HK-2 (cell line): ENCODE results near the gene SH3BP2.
A peak's percentile ranks its signal among the peaks of the same experiment; 100 is the strongest.

Source experiments
- DNase-seq: peaks from one replicate; pipeline ENCODE4 v3.0.0-alpha.2; 2018; ENCODE audit not compliant: unreplicated experiment

SH3BP2 gene

DNA sequence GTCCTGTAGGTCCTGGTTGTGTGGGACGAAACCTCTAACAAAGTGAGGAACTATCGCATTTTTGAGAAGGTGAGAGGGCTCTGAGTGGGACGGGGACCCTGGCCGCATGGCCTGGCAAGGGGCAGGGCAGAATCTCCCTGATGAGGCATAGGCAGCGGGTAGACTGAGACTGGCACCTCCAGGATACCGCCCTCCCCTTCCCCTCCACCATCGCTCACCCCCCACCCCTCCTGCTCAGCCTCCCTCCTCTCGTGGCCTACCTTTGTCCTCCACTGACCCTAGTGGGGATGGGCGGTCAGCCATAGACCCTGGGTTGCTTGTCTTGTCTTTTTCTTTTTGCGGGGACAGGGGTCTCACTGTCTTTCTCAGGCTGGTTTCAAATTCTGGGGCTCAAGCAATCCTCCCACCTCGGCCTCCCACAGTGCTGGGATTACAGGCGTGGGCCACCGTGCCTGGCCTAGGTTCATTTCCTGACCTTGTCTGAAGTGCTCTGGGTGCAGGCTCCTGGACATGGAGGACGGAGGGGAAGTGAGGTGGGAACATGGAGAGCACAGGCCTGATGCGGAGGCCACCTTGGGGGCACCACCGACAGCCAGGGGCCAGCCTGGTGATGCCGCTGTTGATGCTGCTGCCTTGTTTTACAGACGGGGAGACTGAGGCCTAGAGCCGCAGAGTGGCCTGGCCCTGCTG, 40.2 kb downstream of the SH3BP2 start:
- no peak for DNase-seq

- DNase-seq: no peak
Measured at GRCh38 chr4:2833671-2834000, 40.8 kb downstream of the SH3BP2 start.

DNA sequence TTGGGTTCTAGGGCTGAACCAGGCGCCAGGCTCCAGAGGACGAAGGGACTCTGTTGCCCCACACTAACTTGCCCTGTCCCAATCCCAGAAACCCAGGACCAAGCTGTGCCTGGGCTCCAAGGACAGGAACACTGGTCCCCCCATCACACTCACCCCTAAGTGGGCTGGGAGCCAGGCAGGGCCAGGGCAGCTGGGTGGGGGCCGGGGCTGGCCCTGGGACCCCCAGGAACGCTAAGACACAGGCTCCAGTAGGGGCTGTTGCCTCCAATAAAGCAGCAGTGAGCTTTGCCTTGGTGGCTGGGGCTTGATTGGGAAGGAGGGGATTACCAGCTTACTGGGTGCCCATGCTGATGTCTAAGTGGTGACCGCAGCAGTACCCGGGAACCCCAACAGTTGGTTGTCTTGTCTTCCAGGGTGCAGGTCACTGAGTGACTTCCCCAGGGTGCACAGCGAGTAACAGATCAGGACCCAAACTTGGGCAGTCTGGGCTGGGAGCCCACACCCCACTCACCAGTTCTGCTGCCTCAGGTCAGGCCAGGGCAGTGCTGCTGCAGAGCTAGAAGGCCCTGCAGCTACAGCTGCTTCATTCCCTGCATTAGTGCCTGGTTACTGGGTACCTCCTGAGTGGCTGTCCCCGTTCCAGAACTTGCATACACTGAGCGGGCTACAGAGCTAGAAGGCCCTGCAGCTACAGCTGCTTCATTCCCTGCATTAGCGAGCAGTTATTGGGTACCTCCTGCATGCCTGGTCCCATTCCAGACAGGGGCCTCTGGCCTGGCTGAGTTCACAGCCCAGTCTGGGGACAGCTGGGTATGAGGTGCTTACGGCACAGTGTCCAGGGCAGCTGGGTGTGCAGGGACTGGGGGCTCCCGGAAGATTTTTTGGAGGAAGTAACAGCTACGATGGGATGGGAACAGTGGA, 41.4 kb downstream of the SH3BP2 start:
- DNase-seq: no peak

GRCh38 chr4:2835978-2836377, 43.1 kb downstream of the SH3BP2 start:
- no peak for DNase-seq

GRCh38 chr4:2836391-2836859, 43.5 kb downstream of the SH3BP2 start:
- no peak for DNase-seq

- no peak for DNase-seq
Measured at GRCh38 chr4:2837110-2837903, 44.4 kb downstream of the SH3BP2 start.

- no peak for DNase-seq
Measured at GRCh38 chr4:2837904-2838496, 45.1 kb downstream of the SH3BP2 start.

GRCh38 chr4:2839060-2839459, 46.2 kb downstream of the SH3BP2 start:
- DNase-seq: no peak

GRCh38 chr4:2842687-2843262, 49.9 kb downstream of the SH3BP2 start:
- DNase-seq: no peak

- DNase-seq: peak; percentile 99
Measured at GRCh38 chr4:2843263-2843940, 50.5 kb downstream of the SH3BP2 start, which contains the start of gene ADD1. Gene ADD1 (plus strand): TSS chr4:2843844. CDS start chr4:2875916, 32,072 bp downstream.

GRCh38 chr4:2843941-2844584, 51.2 kb downstream of the SH3BP2 start:
- peak; percentile 49 for DNase-seq

- DNase-seq: no peak
Measured at GRCh38 chr4:2846172-2846571, 53.3 kb downstream of the SH3BP2 start.

DNA sequence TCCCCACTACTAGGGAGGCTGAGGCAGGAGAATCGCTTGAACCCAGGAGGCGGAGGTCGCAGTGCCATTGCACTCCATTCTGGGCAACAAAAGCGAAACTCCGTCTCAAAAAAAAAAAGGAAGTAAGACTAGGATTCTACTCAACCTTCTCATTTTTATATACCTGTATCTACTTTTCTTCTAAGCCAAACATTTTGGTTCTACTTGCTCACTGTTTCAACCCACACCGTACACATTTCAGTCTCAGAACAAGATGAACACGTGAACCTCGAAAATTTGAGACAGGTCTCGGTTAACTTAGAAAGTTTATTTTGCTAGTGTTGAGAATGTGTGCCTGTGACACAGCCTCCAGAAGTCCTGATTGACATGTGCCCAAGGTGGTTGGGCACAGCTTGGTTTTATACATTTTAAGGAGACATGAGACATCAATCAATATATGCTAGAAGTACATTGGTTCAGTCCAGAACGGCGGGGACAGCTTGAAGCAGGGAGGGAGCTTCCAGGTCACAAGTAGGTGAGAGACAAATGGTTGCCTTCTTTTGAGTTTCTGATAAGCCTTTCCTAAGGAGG, 54.5 kb downstream of the SH3BP2 start:
- DNase-seq: no peak

- DNase-seq: no peak
Measured at GRCh38 chr4:2848449-2848848, 55.6 kb downstream of the SH3BP2 start.

DNA sequence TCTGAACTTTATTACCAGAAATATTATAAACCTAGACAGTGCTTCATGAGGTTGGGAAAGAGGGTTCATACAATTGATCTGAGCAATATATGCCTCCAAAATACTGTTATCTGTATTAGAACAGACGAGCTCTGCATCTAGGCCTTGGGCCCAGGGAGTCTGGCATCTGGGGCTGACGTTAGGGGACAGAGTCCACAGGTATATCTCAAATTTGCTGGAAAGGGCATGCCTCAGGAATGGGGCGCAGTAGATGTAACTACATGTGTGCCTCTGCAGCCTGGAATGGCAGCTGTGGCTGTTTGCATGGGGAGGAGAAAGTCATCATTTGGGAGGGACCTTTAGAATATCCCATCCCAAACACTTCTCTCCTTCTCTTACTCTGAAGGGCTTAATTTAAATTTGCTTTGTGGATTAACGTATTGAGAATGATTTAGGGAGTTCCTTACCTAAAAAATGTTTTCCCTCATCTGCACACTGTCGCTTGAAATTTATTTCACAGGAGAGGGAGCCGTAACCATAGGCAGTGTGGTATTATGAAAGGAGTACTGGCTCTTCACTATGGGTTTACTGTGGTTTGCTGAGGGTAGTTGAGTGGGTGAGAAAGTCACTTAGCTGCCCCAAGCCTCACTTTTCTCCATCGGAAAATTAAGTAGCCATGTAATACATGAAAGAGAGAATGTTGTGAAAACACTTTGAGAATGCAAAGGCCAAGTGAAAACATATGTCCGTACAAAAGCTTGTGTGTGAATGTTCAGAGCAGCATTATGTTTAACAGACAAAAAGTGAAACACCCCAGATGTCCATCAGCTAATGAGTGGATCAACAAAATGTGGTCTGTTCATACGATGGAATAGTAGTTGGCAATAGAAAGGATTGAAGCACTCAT, 56.6 kb downstream of the SH3BP2 start:
- DNase-seq: no peak

DNA sequence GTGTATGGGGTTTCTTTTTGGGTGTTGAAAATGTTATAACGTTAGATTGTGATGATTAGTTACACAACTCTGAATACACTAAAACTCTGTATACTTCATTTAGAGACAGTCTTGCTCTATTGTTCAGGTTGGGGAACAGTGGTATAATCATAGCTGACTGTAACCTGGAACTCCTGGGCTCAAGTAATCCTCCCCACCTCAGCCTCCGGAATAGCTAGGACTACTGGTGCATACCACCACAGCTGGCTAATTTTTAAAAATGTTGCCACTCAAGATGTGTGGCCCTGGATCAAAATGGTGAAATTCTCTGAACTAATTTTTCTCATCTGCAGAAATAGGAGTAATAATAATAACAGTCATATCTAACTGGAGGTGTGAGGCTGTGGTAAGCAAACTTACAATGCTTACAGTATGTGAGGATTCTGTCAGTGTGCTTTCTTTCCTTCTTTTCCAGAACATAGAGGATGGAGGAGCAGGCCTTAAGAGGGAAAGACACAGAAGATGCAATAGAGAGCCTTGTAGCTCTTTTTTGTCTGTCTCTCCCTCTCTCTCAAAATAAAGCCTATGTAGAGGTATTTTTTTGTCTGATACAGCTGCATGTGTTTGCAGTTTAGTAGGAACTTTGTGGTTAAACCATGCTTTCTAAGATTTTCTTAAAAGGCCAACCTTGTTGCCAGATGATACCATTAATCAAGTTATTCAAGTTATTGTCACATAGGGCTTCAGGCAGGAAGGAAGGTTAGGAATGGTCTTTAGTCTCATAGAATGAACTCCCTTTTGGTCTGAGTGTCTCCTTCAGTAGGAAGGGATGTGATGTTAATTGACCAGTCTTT, 58.3 kb downstream of the SH3BP2 start:
- DNase-seq: no peak

DNA sequence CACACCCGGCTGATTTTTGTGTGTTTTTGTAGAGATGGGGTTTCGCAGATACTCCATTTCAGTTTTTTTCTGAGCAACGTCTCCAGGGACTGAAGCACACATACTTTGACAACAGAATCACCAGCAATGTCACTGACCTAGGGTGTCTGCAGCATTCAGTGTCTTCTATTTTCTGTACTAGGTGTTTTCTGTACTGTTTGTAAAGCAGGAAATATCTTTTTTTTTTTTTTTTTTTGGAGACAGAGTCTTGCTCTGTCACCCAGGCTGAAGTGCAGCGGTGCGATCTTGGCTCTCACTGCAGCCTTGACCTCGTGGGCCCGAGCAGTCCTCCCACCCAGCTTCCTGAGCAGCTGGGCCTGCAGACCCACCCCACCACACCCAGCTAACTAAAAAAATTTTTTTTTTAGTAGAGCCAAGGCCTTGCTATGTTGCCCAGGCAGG, 59.6 kb downstream of the SH3BP2 start:
- DNase-seq: no peak

GRCh38 chr4:2855584-2855983, 62.7 kb downstream of the SH3BP2 start:
- no peak for DNase-seq
